IMR-90 (cell line): ENCODE data around the gene FAM193B. TPM values are rescaled to one million over a fixed set of nuclear protein-coding genes. Genes with fewer than 3 reads are reported as not detected.

ENCODE experiments used
- ATAC-seq: fragments of 200-7000 bp; cut with Tn5 transposase; 2 replicates; pipeline ENCODE4 v1.9.1; 2020; ENCODE audit warnings: low read depth, mild to moderate bottlenecking, moderate library complexity
- BruUV-seq: library from RNA; stranded (reverse); fragments of 400-500 nt; replicated peaks from 2 replicates; lab custom pipeline; 2021; lab: Mats Ljungman, UMichigan
- CTCF ChIA-PET: fragments of 300-600 bp; formaldehyde crosslinking; extraction: SDS; loops from one replicate; lab custom pipeline; 2021; ENCODE audit warnings: antibody characterized with exemption; lab: Yijun Ruan, JAX
- POLR2A ChIA-PET: fragments of 300-600 bp; sonication (Branson Sonifier 250); formaldehyde crosslinking; loops from one replicate; lab custom pipeline; 2022; ENCODE audit warnings: antibody characterized with exemption; ENCODE audit not compliant: unreplicated experiment; lab: Charles Lee
- DNase-seq: peaks from one replicate; pipeline ENCODE4 v3.0.0; 2013
- H2AFZ ChIP-seq: replicated peaks from 2 replicates; pipeline ENCODE3; 2013; ENCODE audit warnings: low read length, mild to moderate bottlenecking; ENCODE audit not compliant: poor library complexity
- H2AK5ac ChIP-seq: 2 replicates; pipeline ENCODE4 v1.6.1; 2013; ENCODE audit warnings: low read depth, low read length, inconsistent platforms
- H2AK9ac ChIP-seq: replicated peaks from 2 replicates; pipeline ENCODE3; 2013; ENCODE audit warnings: mild to moderate bottlenecking, low read depth, low read length, moderate library complexity; ENCODE audit not compliant: poor library complexity
- H2BK120ac ChIP-seq: 2 replicates; pipeline ENCODE4 v1.6.1; 2013; ENCODE audit warnings: low read depth, low read length, inconsistent platforms
- H2BK15ac ChIP-seq: 3 replicates; pipeline ENCODE4 v1.6.1; 2013; ENCODE audit warnings: low read depth, low read length, inconsistent platforms
- H2BK20ac ChIP-seq: 2 replicates; pipeline ENCODE4 v1.6.1; 2013; ENCODE audit warnings: low read depth, mild to moderate bottlenecking, inconsistent platforms, low read length, moderate library complexity
- H2BK5ac ChIP-seq: 2 replicates; pipeline ENCODE4 v1.6.1; 2013; ENCODE audit warnings: mild to moderate bottlenecking, low read depth, low read length, inconsistent platforms; ENCODE audit not compliant: poor library complexity, severe bottlenecking
- H3K14ac ChIP-seq: replicated peaks from 2 replicates; pipeline ENCODE4 v1.6.1; 2013; ENCODE audit warnings: low read depth, low read length, inconsistent platforms
- H3K18ac ChIP-seq: 2 replicates; pipeline ENCODE4 v1.6.1; 2013; ENCODE audit warnings: low read depth, low read length, control low read depth
- H3K23ac ChIP-seq: 2 replicates; pipeline ENCODE4 v1.6.1; 2013; ENCODE audit warnings: low read depth, low read length, inconsistent platforms
- H3K27ac ChIP-seq: 2 replicates; pipeline ENCODE4 v1.5.1; 2013; ENCODE audit warnings: mild to moderate bottlenecking, control low read depth, low read length; ENCODE audit not compliant: insufficient read depth
- H3K27me3 ChIP-seq: 2 replicates; pipeline ENCODE4 v1.6.1; 2013; ENCODE audit warnings: low read length; ENCODE audit not compliant: control insufficient read depth, insufficient read depth
- H3K36me3 ChIP-seq: 2 replicates; pipeline ENCODE4 v1.6.1; 2013; ENCODE audit warnings: low read length, mixed read lengths; ENCODE audit not compliant: control insufficient read depth, insufficient read depth
- H3K4ac ChIP-seq: 2 replicates; pipeline ENCODE4 v1.6.1; 2013; ENCODE audit warnings: low read depth, low read length, inconsistent platforms
- H3K4me1 ChIP-seq: 2 replicates; pipeline ENCODE4 v1.6.1; 2013; ENCODE audit warnings: low read length, mixed read lengths; ENCODE audit not compliant: control insufficient read depth, insufficient read depth
- H3K4me2 ChIP-seq: 2 replicates; pipeline ENCODE4 v1.6.1; 2013; ENCODE audit warnings: low read depth, mild to moderate bottlenecking, control low read depth, low read length, moderate library complexity
- H3K4me3 ChIP-seq: 2 replicates; pipeline ENCODE4 v1.5.1; 2013; ENCODE audit warnings: low read depth, mild to moderate bottlenecking, control low read depth, low read length, moderate library complexity; ENCODE audit not compliant: insufficient read depth
- H3K56ac ChIP-seq: 2 replicates; pipeline ENCODE4 v1.6.1; 2013; ENCODE audit warnings: low read length, inconsistent platforms; ENCODE audit not compliant: insufficient read depth; ENCODE audit errors: extremely low read depth
- H3K79me1 ChIP-seq, 2 experiments: 2 replicates each; pipeline ENCODE4 v1.6.1; 2013; ENCODE audit warnings: low read length in 2 of 2, inconsistent platforms in 1 of 2, low read depth in 1 of 2
- H3K9ac ChIP-seq: 2 replicates; pipeline ENCODE4 v1.6.1; 2013; ENCODE audit warnings: low read depth, low read length, control low read depth
- H3K9me1 ChIP-seq: 2 replicates; pipeline ENCODE4 v1.6.1; 2013; ENCODE audit warnings: low read length, inconsistent platforms; ENCODE audit not compliant: insufficient read depth
- H3K9me3 ChIP-seq: 2 replicates; pipeline ENCODE4 v1.6.1; 2013; ENCODE audit warnings: low read length; ENCODE audit not compliant: control insufficient read depth, insufficient read depth
- H4K20me1 ChIP-seq: 2 replicates; pipeline ENCODE4 v1.6.1; 2013; ENCODE audit warnings: low read length, inconsistent platforms; ENCODE audit not compliant: insufficient read depth
- H4K5ac ChIP-seq: 2 replicates; pipeline ENCODE4 v1.6.1; 2013; ENCODE audit warnings: mild to moderate bottlenecking, low read depth, low read length, control low read depth
- H4K8ac ChIP-seq, 2 experiments: 2 replicates each; pipeline ENCODE4 v1.6.1; 2013; ENCODE audit warnings: low read depth in 2 of 2, low read length in 2 of 2, control low read depth in 1 of 2, inconsistent platforms in 1 of 2
- H4K91ac ChIP-seq: 2 replicates; pipeline ENCODE4 v1.6.1; 2013; ENCODE audit warnings: low read depth, low read length, inconsistent platforms; ENCODE audit not compliant: insufficient read depth
- BHLHE40 ChIP-seq: fragments of 150-350 bp; IDR thresholded peaks from 2 replicates; pipeline ENCODE4 v1.6.1; 2016; ENCODE audit warnings: mild to moderate bottlenecking, low read depth, low read length
- CHD1 ChIP-seq: IDR thresholded peaks from 2 replicates; pipeline ENCODE4 v1.6.1; 2012; ENCODE audit warnings: low read depth, low read length, improper control_type of control experiment
- CTCF ChIP-seq: conservative IDR thresholded peaks from 2 replicates; pipeline ENCODE4 v1.5.1; 2012; ENCODE audit warnings: mild to moderate bottlenecking, low read depth, low read length, improper control_type of control experiment
- ELK1 ChIP-seq: fragments of 150-350 bp; IDR thresholded peaks from 2 replicates; pipeline ENCODE4 v1.6.1; 2016; ENCODE audit warnings: low read depth, mild to moderate bottlenecking, low read length, moderate library complexity, borderline replicate concordance
- MXI1 ChIP-seq: IDR thresholded peaks from 2 replicates; pipeline ENCODE4 v1.6.1; 2012; ENCODE audit warnings: low read depth, mild to moderate bottlenecking, low read length, moderate library complexity, borderline replicate concordance
- NFE2L2 ChIP-seq: fragments of 150-350 bp; IDR thresholded peaks from 2 replicates; pipeline ENCODE4 v1.6.1; 2016; ENCODE audit warnings: low read depth, mild to moderate bottlenecking, low read length
- RAD21 ChIP-seq: IDR thresholded peaks from 2 replicates; pipeline ENCODE4 v1.6.1; 2012; ENCODE audit warnings: low read length, improper control_type of control experiment
- RCOR1 ChIP-seq: IDR thresholded peaks from 2 replicates; pipeline ENCODE4 v1.6.1; 2012; ENCODE audit warnings: mild to moderate bottlenecking, low read length, improper control_type of control experiment; ENCODE audit not compliant: insufficient replicate concordance
- WGBS, 2 experiments: methylation state at CpG; one replicate each; pipeline versions ENCODE4 v1.1.5 to v1.1.7; 2013; ENCODE audit warnings: missing lambda C conversion rate in 2 of 2; ENCODE audit not compliant: insufficient read length in 1 of 2; ENCODE audit errors: extremely low coverage in 2 of 2; 5-methylcytosine and 5-hydroxymethylcytosine counted together
- dilution Hi-C: fragments of 300-500 bp; cut with HindIII; formaldehyde crosslinking; loops from one replicate; pipeline ENCODE4 v1.14.3; 2018; ENCODE audit warnings: low sequenced_read_pairs; ENCODE audit not compliant: unreplicated experiment
- in situ Hi-C: fragments of 300-500 bp; cut with MboI; formaldehyde crosslinking; loops from 3 replicates; pipeline ENCODE4 v1.14.3; 2019; ENCODE audit warnings: low sequenced_read_pairs, inconsistent platforms, mixed read lengths
- intact Hi-C: fragments of 100-400 bp; cut with micrococcal nuclease; formaldehyde crosslinking; loops from 2 replicates; pipeline ENCODE4 v1.10.0; 2022
- polyA plus RNA-seq, 3 experiments: library from polyadenylated mRNA; depleted of rRNA; stranded (reverse); fragments of >200 nt; gene quantifications; 2 replicates each; pipeline ENCODE4 v1.2.3, GENCODE V29; 2012; ENCODE audit warnings: low replicate concordance in 1 of 3
- total RNA-seq: library from RNA; depleted of rRNA; stranded (reverse); fragments of >200 nt; gene quantifications from 2 replicates; pipeline ENCODE4 v1.2.3, GENCODE V29; 2012
- TF ChIP-seq, protein P1 (sequence below): fragments of 150-350 bp; IDR thresholded peaks from 2 replicates; pipeline ENCODE4 v1.6.1; 2017; ENCODE audit warnings: mild to moderate bottlenecking, antibody characterized with exemption, low read length, low read depth

Gene FAM193B
- total and polyA plus RNA-seq, 2 of the 4 experiments (the other 2 are of a cell fraction): 9.5 to 52.2 TPM

DNA sequence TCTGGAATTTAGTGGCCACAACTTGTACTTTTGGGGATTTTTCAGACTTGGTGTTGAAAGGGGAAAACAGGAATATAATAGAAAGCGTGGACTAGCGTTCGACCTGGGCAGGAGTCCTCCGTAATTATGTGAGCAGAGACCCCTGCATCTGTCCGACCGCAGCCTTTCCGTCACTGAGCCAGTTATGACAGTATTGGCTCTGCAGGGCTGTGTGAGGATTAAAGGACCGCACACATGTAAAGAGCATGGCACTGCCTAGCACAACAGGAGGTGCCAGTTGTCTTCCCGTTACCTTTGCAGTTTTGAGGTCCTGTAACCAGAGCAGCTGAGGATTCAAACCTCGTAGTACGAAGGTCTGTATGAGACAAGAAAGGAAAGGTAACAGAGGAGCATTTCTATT lies 46.8 kb upstream of the FAM193B start:
- Histone ChIP-seq H3K4me1 (peaks cover 3% of the 10 kb centered on the region), H3K14ac (no peak overlapping the region), H4K20me1 (no peaks in the 10 kb centered on the region), H3K9me3 (no peaks in the 10 kb centered on the region), H3K36me3 (peaks cover 17% of the 10 kb centered on the region), H3K27ac (no peak overlapping the region), H3K18ac (no peak overlapping the region), H3K23ac (peak overlapping the region; percentile 77; the same call in 1 of the 2 replicates), H2AK5ac (peak overlapping the region; percentile 35; the same call in 1 of the 2 replicates), H4K8ac (peak overlapping the region; percentile 53 to 77; a peak in 2 of 4 replicates), H3K56ac (no peak overlapping the region), H3K9me1 (0 out of 2 replicates have a peak, but pooled peaks cover 3% of the 10 kb centered on the region), H2AFZ (no peak overlapping the region), H3K4me2 (peak overlapping the region; percentile 97), H2BK5ac (peak overlapping the region; percentile 73), H3K27me3 (no peaks in the 10 kb centered on the region), H2BK20ac (no peak overlapping the region), H3K4ac (peak overlapping the region; percentile 79; the same call in 1 of the 2 replicates), H4K5ac (no peak overlapping the region), H2BK120ac (no peak overlapping the region), H3K4me3 (peak overlapping the region; percentile 88; the same call in 1 of the 2 replicates), H2BK15ac (no peak overlapping the region), H4K91ac (no peak overlapping the region), H3K79me1 (peaks cover 11 to 32% of the 10 kb centered on the region in 2 experiments), H3K9ac (peak overlapping the region; percentile 52; the same call in 1 of the 2 replicates), H2AK9ac (peak overlapping the region; percentile 96)
- POLR2A ChIA-PET: interaction anchor here (0.5 kb wide), 1 partner anchor 484 kb away, joined by 5 read pairs; no protein-coding TSS in a partner anchor
- 90% methylated on average over 5 of the region's 11 CpGs; no CpG with 5 or more reads in 1 of the 2 experiments for WGBS, 2 experiments
- BruUV-seq: no TSS peak
- CTCF ChIA-PET: interaction anchor here (1.3 kb wide), 1 partner anchor 55 kb away, joined by 3 read pairs; no protein-coding TSS in a partner anchor
- DNase-seq: no peak
- dilution Hi-C loops (no loop called here), in situ Hi-C loops (loop anchor here (10.0 to 25.0 kb wide), 2 partner anchors 461 to 554 kb away; partner anchors contain the start of gene NHP2), intact Hi-C loops (loop anchor here (10.0 kb wide), 1 partner anchor 564 kb away; no protein-coding TSS in a partner anchor)
- TF ChIP-seq RCOR1 (no peak), CTCF (no peak), MXI1 (no peak), RAD21 (no peak), CHD1 (no peak), ELK1 (no peak), BHLHE40 (no peak), NFE2L2 (no peak)
- TF ChIP-seq, protein P1, sequence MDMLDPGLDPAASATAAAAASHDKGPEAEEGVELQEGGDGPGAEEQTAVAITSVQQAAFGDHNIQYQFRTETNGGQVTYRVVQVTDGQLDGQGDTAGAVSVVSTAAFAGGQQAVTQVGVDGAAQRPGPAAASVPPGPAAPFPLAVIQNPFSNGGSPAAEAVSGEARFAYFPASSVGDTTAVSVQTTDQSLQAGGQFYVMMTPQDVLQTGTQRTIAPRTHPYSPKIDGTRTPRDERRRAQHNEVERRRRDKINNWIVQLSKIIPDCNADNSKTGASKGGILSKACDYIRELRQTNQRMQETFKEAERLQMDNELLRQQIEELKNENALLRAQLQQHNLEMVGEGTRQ: no peak
- no peak for ATAC-seq
